GM19467 (cell line): Measurements from ENCODE around the gene TUBGCP3.
"Not testable (repeated sequence)": the region's sequence is repeated elsewhere in the genome, so short reads cannot be mapped to it uniquely, and the experiment has no call there.

Experiments
- ATAC-seq: cut with Tn5 transposase; IDR thresholded peaks from one replicate; pipeline ENCODE4 v1.9.1; 2021; ENCODE audit warnings: mild to moderate bottlenecking, moderate library complexity; ENCODE audit not compliant: unreplicated experiment

TUBGCP3 gene

GRCh38 chr13:112579310-112579843 is 8.6 kb downstream of the TUBGCP3 start:
- ATAC-seq = no peak

GRCh38 chr13:112576768-112577167 is 11.2 kb downstream of the TUBGCP3 start:
- no peak for ATAC-seq

GRCh38 chr13:112576191-112576590 is 11.8 kb downstream of the TUBGCP3 start:
- no peak for ATAC-seq

- no peak for ATAC-seq
These were observed 12.3 kb downstream of the TUBGCP3 start for GRCh38 chr13:112575675-112576074.

- ATAC-seq = no peak
These were observed 12.9 kb downstream of the TUBGCP3 start for GRCh38 chr13:112574834-112575613.

GRCh38 chr13:112574416-112574815 is 13.5 kb downstream of the TUBGCP3 start:
- no peak for ATAC-seq

- ATAC-seq = no peak
These were observed 14.2 kb downstream of the TUBGCP3 start for GRCh38 chr13:112573710-112574109.

GRCh38 chr13:112572366-112572765 is 15.6 kb downstream of the TUBGCP3 start:
- no peak for ATAC-seq

- ATAC-seq = no peak
These were observed 18.1 kb downstream of the TUBGCP3 start for GRCh38 chr13:112569821-112570220.

- ATAC-seq = no peak
These were observed 20.6 kb downstream of the TUBGCP3 start for GRCh38 chr13:112567161-112567862.

- no peak for ATAC-seq
These were observed 25.1 kb downstream of the TUBGCP3 start for GRCh38 chr13:112562786-112563383.

- ATAC-seq = no peak
These were observed 25.7 kb downstream of the TUBGCP3 start for GRCh38 chr13:112562254-112562653.

GRCh38 chr13:112561478-112561877 is 26.5 kb downstream of the TUBGCP3 start:
- no peak for ATAC-seq

- ATAC-seq = no peak
These were observed 29.1 kb downstream of the TUBGCP3 start for GRCh38 chr13:112558696-112559418.

GRCh38 chr13:112556600-112556999 is 31.4 kb downstream of the TUBGCP3 start:
- ATAC-seq = no peak

- ATAC-seq = no peak
These were observed 33.6 kb downstream of the TUBGCP3 start for GRCh38 chr13:112554214-112554850.

- ATAC-seq = not testable (repeated sequence)
These were observed 39.0 kb downstream of the TUBGCP3 start for GRCh38 chr13:112548975-112549374.

- ATAC-seq = no peak
These were observed 42.1 kb downstream of the TUBGCP3 start for GRCh38 chr13:112545856-112546255.

- ATAC-seq = no peak
These were observed 54.9 kb downstream of the TUBGCP3 start for GRCh38 chr13:112532837-112533745.
